Thymus (tissue), 11 donors: ENCODE data around the gene ZNF367. TPM values are rescaled to one million over a fixed set of nuclear protein-coding genes. Genes with fewer than 3 reads are reported as not detected.

Experiments used
- DNase-seq, 9 donors: peaks; one replicate each; pipeline ENCODE4 v3.0.0-alpha.2; 2013; ENCODE audit warnings: low spot score in 9 of 9, low read depth in 6 of 9, missing footprints in 1 of 9
- H3K27ac ChIP-seq, 2 donors: one replicate each; pipeline ENCODE4 v1.5.1; 2013; ENCODE audit warnings: control low read depth in 1 of 2, low read depth in 1 of 2, low read length in 1 of 2, mild to moderate bottlenecking in 1 of 2, moderate library complexity in 1 of 2
- H3K27me3 ChIP-seq, 2 donors: one replicate each; pipeline ENCODE4 v1.5.1; 2013; ENCODE audit warnings: low read length in 1 of 2; ENCODE audit not compliant: control insufficient read depth in 2 of 2, insufficient read depth in 1 of 2
- H3K36me3 ChIP-seq, 2 donors: one replicate each; pipeline ENCODE4 v1.5.1; 2013; ENCODE audit warnings: low read length in 1 of 2, mild to moderate bottlenecking in 1 of 2, moderate library complexity in 1 of 2; ENCODE audit not compliant: control insufficient read depth in 2 of 2, insufficient read depth in 2 of 2
- H3K4me1 ChIP-seq, 2 donors: one replicate each; pipeline ENCODE4 v1.5.1; 2013; ENCODE audit warnings: low read length in 2 of 2; ENCODE audit not compliant: control insufficient read depth in 2 of 2, insufficient read depth in 2 of 2
- H3K4me3 ChIP-seq, 2 donors: one replicate each; pipeline ENCODE4 v1.5.1; 2013; ENCODE audit warnings: low read length in 2 of 2, control low read depth in 1 of 2, mild to moderate bottlenecking in 1 of 2
- H3K9me3 ChIP-seq, 2 donors: one replicate each; pipeline ENCODE4 v1.5.1; 2013; ENCODE audit warnings: low read length in 1 of 2, mild to moderate bottlenecking in 1 of 2; ENCODE audit not compliant: control insufficient read depth in 2 of 2, insufficient read depth in 1 of 2
- WGBS: extraction: QIAGEN DNeasy Blood & Tissue Kit; methylation state at CpG from one replicate; pipeline ENCODE4 v1.1.7; 2013; 5-methylcytosine and 5-hydroxymethylcytosine counted together
- polyA plus RNA-seq: library from polyadenylated mRNA; stranded (reverse); fragments of 200-250 nt; gene quantifications from one replicate; pipeline ENCODE4 v1.2.3, GENCODE V29; 2013
- total RNA-seq: library from RNA; stranded (reverse); fragments of 120-200 nt; gene quantifications from one replicate; pipeline ENCODE4 v1.2.4, GENCODE V29; 2013
- donor health status: healthy.

The ZNF367 gene
- total and polyA plus RNA-seq, 2 donors, result 4.3 to 12.1 TPM

GRCh38 chr9:96425500-96426169 is 7.5 kb upstream of the ZNF367 start:
- H3K4me3 ChIP-seq, result no peak overlapping the region
- H3K36me3 ChIP-seq, result no peaks in the 10 kb centered on the region
- H3K27ac ChIP-seq, result no peak overlapping the region
- 57% methylated on average over 4 of the region's 4 CpGs for WGBS
- H3K9me3 ChIP-seq, result no peaks in the 10 kb centered on the region
- peaks cover 0 to under 1% of the 10 kb centered on the region in 2 donors for H3K4me1 ChIP-seq
- no peak for DNase-seq
- no peaks in the 10 kb centered on the region for H3K27me3 ChIP-seq

DNA sequence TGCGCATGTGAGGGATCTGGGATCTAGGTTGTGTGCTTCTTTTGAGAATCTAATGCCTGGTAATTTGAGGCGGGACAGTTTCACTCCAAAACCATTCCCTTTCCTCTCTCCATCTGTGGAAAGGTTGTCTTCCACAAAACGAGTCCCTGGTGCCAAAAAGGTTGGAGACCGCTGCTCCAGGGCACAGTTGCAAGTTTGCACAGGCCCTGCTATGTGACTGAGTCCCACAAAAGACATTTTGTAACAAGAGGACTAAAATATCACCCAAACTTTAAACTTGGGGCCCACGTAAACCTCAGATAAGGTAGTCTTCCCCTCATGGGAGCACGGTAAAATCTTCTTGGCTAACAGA is 5.8 kb upstream of the ZNF367 start:
- Histone ChIP-seq H3K9me3 (no peaks in the 10 kb centered on the region), H3K4me3 (no peak overlapping the region), H3K27ac (no peak overlapping the region), H3K36me3 (no peaks in the 10 kb centered on the region), H3K27me3 (no peaks in the 10 kb centered on the region), H3K4me1 (peaks cover 0 to 5% of the 10 kb centered on the region in 2 donors)
- 97% methylated on average over 6 of the region's 6 CpGs for WGBS
- DNase-seq, result no peak

DNA sequence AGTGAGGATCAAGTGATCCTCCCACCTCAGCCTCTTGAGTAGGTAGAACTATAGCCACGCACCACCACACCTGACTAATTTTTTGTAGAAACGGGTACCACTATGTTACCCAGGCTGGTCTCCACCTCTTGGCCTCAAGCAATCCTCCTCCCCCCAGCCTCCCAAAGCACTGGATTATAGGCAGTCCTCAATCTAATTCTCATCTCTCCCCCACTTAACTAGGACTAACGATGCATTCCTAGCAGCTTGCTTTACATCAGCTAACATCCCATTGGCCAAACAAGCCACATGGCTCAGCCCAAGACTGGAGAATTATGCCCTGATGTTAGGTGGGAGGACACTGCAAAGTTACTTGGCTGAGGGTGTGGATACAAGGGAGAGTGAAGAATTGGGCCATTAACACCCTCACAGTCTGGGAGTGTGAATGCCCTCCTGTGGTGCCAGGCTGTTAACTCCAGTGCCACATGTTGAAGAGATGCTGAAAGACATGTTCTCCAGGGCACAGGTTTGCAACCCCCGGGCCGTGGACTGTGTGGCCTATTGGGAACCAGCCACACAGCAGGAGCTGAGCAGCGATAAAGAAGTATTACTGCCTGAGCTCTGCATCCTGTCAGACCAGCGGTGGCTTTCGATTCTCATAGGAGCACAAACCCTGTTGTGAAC is 5.3 kb upstream of the ZNF367 start:
- H3K4me3 ChIP-seq, result no peak overlapping the region
- DNase-seq, result no peak
- no peaks in the 10 kb centered on the region for H3K27me3 ChIP-seq
- no peak overlapping the region for H3K27ac ChIP-seq
- H3K4me1 ChIP-seq, result peaks cover 0 to 5% of the 10 kb centered on the region in 2 donors
- H3K9me3 ChIP-seq, result no peaks in the 10 kb centered on the region
- no peaks in the 10 kb centered on the region for H3K36me3 ChIP-seq
- WGBS, result 97% methylated on average over 8 of the region's 8 CpGs

- WGBS, result 80% methylated on average over 6 of the region's 6 CpGs
- no peak overlapping the region for H3K4me3 ChIP-seq
- no peaks in the 10 kb centered on the region for H3K36me3 ChIP-seq
- peak overlapping the region; percentile 3 to 31 for H3K27ac ChIP-seq
- H3K9me3 ChIP-seq, result no peaks in the 10 kb centered on the region
- H3K27me3 ChIP-seq, result no peaks in the 10 kb centered on the region
- peak in 1 of 9 donors; percentile 45 for DNase-seq
- H3K4me1 ChIP-seq, result peaks cover 4 to 11% of the 10 kb centered on the region in 2 donors
Measured at GRCh38 chr9:96420468-96421219, 2.5 kb upstream of the ZNF367 start.

- WGBS, result 80% methylated on average over 2 of the region's 2 CpGs
- no peaks in the 10 kb centered on the region for H3K9me3 ChIP-seq
- H3K4me3 ChIP-seq, result peak overlapping the region; percentile 90 to 99
- H3K4me1 ChIP-seq, result peaks cover 4 to 12% of the 10 kb centered on the region in 2 donors
- no peak for DNase-seq
- H3K27ac ChIP-seq, result peak overlapping the region in 1 of 2 donors; percentile 40
- H3K27me3 ChIP-seq, result no peaks in the 10 kb centered on the region
- H3K36me3 ChIP-seq, result no peaks in the 10 kb centered on the region
Measured at GRCh38 chr9:96419691-96419969, 1.5 kb upstream of the ZNF367 start.

GRCh38 chr9:96418920-96419690 is 935 bp upstream of the ZNF367 start:
- peak in 4 of 9 donors; percentile 43 to 71 (median 47) for DNase-seq
- Histone ChIP-seq H3K27me3 (no peaks in the 10 kb centered on the region), H3K4me1 (peaks cover 4 to 16% of the 10 kb centered on the region in 2 donors), H3K4me3 (peak overlapping the region; percentile 90 to 99), H3K27ac (peak overlapping the region; percentile 95 to 98), H3K36me3 (no peaks in the 10 kb centered on the region), H3K9me3 (no peaks in the 10 kb centered on the region)
- under 1% methylated on average over 58 of the region's 58 CpGs for WGBS

GRCh38 chr9:96417661-96418082 is 498 bp downstream of the ZNF367 start:
- H3K27me3 ChIP-seq, result no peaks in the 10 kb centered on the region
- peak overlapping the region; percentile 90 to 99 for H3K4me3 ChIP-seq
- no peaks in the 10 kb centered on the region for H3K9me3 ChIP-seq
- H3K27ac ChIP-seq, result peak overlapping the region; percentile 96 to 98
- DNase-seq, result peak in 4 of 9 donors; percentile 40 to 70 (median 45)
- H3K4me1 ChIP-seq, result peaks cover 9 to 23% of the 10 kb centered on the region in 2 donors
- H3K36me3 ChIP-seq, result no peaks in the 10 kb centered on the region
- WGBS, result under 1% methylated on average over 61 of the region's 62 CpGs

DNA sequence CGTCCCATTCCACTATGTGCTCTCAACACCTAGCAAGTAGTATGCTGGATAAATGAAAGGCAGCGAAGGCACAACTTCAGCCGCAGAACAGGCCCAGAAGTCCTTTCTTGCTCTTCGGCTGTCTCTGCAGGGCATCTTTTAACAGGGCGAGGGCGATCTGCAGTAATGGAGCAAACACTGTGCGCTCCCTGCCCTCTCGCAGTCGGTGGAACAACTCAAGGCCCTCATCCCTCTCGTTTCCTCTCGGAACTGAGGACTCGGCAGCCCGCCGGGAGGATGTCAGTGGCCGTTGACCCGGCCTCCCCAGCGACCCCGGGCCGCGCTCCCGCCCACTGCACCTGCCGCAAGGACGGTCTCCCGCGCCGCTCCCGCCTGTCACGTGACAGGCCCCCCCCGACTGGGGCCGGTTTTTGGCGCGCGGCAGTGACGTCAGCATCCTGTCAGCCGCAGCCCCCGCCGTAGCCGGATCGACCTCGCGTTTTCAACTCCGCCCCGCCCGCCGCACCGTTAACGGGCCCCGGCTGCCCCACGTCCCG is 1.1 kb downstream of the ZNF367 start:
- H3K9me3 ChIP-seq, result no peaks in the 10 kb centered on the region
- H3K27ac ChIP-seq, result peak overlapping the region; percentile 96 to 98
- peak overlapping the region; percentile 90 to 99 for H3K4me3 ChIP-seq
- WGBS, result under 1% methylated on average over 50 of the region's 50 CpGs
- DNase-seq, result peak in 8 of 9 donors; percentile 61 to 95 (median 88)
- no peaks in the 10 kb centered on the region for H3K36me3 ChIP-seq
- H3K4me1 ChIP-seq, result peaks cover 9 to 23% of the 10 kb centered on the region in 2 donors
- no peaks in the 10 kb centered on the region for H3K27me3 ChIP-seq
